Measurements from ENCODE around the gene CCDC124. TPM values are rescaled to one million over a fixed set of nuclear protein-coding genes. Genes with fewer than 3 reads are reported as not detected.

The CCDC124 gene
- total RNA-seq, 1 donor from 2014 or later, result 84.4 TPM

DNA sequence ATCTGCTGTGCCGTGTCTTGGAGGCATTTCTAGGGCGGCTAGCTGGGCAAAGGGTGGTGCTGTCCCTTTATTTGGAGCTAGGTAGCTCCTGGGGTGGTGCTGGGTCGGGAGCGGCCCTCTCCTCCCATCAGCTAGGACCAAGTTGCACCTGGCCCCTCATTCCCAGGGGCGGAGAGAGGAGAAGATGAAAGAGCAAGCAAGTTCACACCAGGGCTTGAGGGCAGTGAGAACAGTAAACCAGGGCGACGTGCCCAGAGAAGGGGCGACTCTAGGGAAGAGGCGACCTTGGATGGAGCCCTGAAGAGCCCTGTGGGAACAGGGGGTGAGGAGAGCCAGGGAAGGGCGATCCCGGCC lies 17.1 kb downstream of the CCDC124 start:
- intact Hi-C loops (cut with DNase I), result loop anchor here (10.0 kb wide), 1 partner anchor 105 kb away; no protein-coding TSS in a partner anchor
- DNase-seq, result no peak
- ATAC-seq (ENCODE audit: poor library complexity), result no peak

- intact Hi-C loops (cut with DNase I), result no loop called here
Measured at GRCh38 chr19:17950310-17951156, 17.7 kb downstream of the CCDC124 start.

DNA sequence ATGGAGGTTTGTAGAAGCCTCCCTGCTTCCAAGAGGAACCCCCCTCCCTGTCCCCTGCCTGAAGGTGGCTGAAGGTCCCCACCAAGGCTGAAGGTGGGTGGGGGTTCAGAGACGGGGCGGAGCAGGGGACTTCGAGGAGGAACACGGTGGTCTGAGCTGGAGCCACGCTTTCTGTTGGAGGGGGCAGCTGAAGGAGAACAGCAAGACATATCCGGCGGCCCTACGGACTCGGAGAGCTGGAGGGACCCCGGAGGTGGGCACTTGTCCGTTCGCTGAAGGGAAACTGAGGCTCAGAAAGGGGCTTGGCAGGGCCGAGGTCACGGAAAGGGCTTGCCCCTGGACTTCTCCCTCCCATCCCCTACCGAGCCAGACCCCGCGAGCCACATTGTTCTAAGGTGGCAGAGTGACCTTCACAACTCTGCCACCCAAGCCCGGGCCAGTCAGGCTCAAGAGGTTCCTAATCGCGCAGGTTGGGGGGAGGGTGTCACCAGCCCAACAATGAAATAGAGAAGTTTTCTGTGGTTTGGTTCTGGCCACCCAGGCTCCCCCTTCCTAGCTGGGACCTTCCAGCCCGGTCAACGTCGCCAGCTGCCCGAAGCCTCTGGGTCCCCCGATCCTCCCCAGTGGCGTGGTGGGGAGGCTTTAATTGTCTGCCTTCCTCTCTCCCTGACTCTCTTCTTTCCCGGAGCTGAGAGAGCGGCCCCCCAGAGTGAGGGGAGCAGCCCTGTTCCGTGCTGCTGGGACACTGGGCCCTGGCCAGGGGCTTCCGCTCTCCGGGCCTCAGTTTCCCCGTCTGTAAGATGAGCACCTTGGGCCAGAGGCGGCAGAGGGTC lies 18.6 kb downstream of the CCDC124 start:
- intact Hi-C loops (cut with DNase I), result no loop called here
- ATAC-seq (ENCODE audit: poor library complexity), result no peak
- DNase-seq, result no peak

More at GRCh38 chr19:17950310-17951156, 17.7 kb downstream of the CCDC124 start:
- DNase-seq, result no peak
- ATAC-seq (ENCODE audit: poor library complexity), result no peak

- intact Hi-C loops (cut with DNase I), result no loop called here
- ATAC-seq (ENCODE audit: poor library complexity) (no peak), DNase-seq (no peak)
Measured at GRCh38 chr19:17951990-17952976, 19.5 kb downstream of the CCDC124 start.

- ATAC-seq (ENCODE audit: poor library complexity) (no peak), DNase-seq (no peak)
- intact Hi-C loops (cut with DNase I), result no loop called here
Measured at GRCh38 chr19:17953316-17953801, 20.5 kb downstream of the CCDC124 start.

- no peak for ATAC-seq (ENCODE audit: poor library complexity)
- intact Hi-C loops (cut with DNase I), result no loop called here
- DNase-seq, result no peak
Measured at GRCh38 chr19:17953869-17954268, 21.1 kb downstream of the CCDC124 start.

- DNase-seq (no peak), ATAC-seq (ENCODE audit: poor library complexity) (no peak)
- intact Hi-C loops (cut with DNase I), result no loop called here
Measured at GRCh38 chr19:17954401-17954800, 21.6 kb downstream of the CCDC124 start.

DNA sequence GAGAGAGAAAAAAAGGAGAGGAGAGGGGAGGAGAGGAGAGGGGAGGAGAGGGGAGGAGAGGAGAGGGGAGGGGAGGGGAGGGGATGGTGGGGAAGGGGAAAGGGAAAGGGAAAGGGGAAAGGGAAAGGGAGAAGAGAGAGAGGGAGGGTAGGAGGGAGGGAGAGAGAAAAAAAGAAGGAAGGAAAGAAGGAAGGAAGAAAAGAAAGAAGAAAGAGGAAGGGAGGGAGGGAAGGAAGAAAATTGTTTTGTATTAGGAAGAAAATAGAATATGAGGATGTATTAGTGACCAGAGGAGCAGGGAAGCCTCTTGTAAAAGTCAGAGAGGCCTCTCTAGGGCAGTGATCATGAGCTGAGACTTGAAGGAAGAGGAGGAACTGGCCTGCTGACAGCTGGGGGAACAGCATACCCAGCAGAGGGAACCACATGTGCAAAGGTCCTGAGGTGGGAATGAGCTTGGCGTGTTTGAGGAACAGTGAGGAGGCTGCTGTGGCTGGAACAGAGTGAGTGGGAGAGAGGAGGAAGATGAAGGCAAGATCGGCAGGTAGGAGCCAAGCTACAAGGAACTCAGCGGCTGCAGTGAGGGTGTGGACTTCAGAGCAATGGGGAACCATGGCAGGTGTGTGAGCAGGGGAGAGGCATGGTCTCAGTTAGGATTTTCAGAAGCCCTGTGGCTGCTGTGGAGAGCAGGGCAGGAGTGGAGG lies 24.5 kb downstream of the CCDC124 start:
- no peak for DNase-seq
- intact Hi-C loops (cut with DNase I), result no loop called here
- ATAC-seq (ENCODE audit: poor library complexity), result no peak

- ATAC-seq (ENCODE audit: poor library complexity) (no peak), DNase-seq (no peak)
- intact Hi-C loops (cut with DNase I), result no loop called here
Measured at GRCh38 chr19:17957885-17958284, 25.1 kb downstream of the CCDC124 start.

DNA sequence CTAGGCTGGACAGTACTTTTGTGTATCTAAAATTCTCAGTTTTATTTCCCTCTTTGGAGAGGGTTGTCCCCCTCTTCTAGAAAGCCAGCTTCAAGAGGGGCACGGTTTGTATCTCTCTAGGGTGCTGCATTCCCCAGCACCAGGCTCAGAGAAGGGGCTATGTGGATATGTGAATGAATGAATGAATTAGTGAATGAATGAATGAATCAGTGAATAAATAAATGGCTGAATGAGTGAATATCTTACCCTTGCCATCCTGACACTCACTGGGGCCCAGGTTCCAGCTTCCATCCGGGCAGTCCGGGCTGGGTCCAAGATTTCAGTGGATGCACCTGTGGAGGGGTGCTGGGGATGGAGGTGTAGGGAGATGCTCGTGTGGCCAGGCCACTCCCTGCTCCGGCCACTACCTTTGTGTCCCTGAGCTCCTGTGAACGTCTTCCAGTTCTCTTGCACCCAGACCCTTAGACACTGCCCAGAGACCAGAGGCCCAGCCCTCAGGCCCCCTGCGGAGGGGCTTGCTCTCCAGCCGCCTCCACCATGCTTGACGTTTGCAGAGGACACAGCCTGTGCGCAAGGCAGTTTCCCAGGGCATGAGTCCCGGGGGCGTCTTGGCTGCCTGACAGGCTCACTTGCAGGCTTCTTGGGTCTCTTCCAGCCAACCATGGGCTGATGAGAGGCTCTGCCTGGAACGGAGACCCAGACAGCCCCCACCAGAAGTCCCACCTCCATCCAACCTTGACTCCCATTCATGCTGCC lies 31.3 kb downstream of the CCDC124 start:
- DNase-seq (no peak), ATAC-seq (ENCODE audit: poor library complexity) (no peak)
- intact Hi-C loops (cut with DNase I), result no loop called here

GRCh38 chr19:17965370-17966128 lies 32.7 kb downstream of the CCDC124 start:
- intact Hi-C loops (cut with DNase I), result no loop called here
- DNase-seq (no peak), ATAC-seq (ENCODE audit: poor library complexity) (no peak)

DNA sequence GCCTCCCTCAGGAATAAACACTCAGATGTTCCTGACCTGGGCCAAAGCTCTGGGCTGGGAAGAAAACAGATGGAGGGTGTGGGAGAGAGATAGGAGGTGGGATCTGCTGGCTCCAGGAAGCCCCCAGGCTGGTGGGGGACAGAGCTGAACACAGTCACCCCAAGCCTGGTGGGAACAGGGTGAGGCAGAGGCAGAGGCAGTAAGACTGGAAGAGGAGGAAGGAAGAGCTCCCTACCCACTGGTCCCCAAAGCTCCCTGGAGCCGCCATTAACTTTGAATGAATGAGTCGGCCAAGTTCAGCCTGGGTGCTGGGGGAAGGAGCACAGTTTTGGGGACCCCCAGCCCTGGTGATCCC lies 33.3 kb downstream of the CCDC124 start:
- ATAC-seq (ENCODE audit: poor library complexity) (no peak), DNase-seq (no peak)
- intact Hi-C loops (cut with DNase I), result no loop called here

- ATAC-seq (ENCODE audit: poor library complexity) (no peak), DNase-seq (no peak)
- intact Hi-C loops (cut with DNase I), result no loop called here
Measured at GRCh38 chr19:17966550-17967256, 33.9 kb downstream of the CCDC124 start, which contains the start of gene KCNN1. Gene KCNN1 (plus strand): TSS chr19:17967107. CDS start chr19:17973889, 6,782 bp downstream.

DNA sequence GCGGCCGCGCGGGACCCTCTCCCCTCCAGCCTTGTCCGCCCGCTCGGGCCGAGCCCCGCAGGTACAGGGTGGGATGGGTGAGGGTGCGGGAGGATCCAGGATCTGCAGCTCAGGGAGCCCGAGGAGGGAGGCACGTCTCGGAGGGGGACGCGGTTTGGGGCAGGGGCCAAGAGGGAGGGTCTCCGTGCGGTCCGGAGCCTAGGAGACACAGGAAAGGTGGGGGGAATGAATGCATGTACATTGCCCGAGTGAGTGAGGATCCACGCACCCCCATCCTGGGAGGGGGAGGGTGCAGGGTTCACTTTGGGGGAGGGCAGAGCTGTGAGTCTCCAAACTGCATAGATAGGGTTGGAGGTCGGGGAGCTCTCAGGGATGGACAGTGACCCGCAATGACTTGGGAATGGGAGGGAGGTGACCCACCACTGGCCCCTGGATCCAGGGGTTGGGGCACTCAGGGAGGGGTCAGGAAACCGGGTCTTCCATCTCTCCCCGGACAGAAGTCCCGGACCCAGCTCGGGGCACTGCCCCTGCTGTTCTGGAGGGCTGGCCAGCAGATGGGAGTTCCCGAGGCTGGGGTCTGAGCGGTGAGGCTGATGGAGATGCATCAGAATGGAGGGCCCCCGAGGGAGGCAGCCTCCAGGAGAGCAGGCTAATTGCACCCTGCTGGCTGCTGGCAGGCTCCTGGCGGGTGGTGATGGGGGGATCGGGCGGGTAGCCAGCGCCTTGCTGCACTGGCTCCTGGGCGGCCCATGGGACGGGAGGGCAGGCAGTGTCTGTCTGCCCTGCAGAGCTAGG lies 34.6 kb downstream of the CCDC124 start:
- intact Hi-C loops (cut with DNase I), result no loop called here
- no peak for ATAC-seq (ENCODE audit: poor library complexity)
- no peak for DNase-seq

- DNase-seq, result no peak
- intact Hi-C loops (cut with DNase I), result no loop called here
Measured at GRCh38 chr19:17968362-17968761, 35.5 kb downstream of the CCDC124 start.

More at GRCh38 chr19:17968362-17968761, 35.5 kb downstream of the CCDC124 start:
- no peak for ATAC-seq (ENCODE audit: poor library complexity)

Data from Right ventricle myocardium superior (tissue), 1 donor.